Activated CD8-positive, alpha-beta memory T cell treated with anti-CD3 and anti-CD28 coated beads, Interleukin-2, amount 50 U/mL, for 48 hours (primary cell): ENCODE data around the gene ANXA8.

Source experiments
- DNase-seq: peaks from one replicate; pipeline ENCODE4 v3.0.0-alpha.2; 2020

ANXA8 gene

DNA sequence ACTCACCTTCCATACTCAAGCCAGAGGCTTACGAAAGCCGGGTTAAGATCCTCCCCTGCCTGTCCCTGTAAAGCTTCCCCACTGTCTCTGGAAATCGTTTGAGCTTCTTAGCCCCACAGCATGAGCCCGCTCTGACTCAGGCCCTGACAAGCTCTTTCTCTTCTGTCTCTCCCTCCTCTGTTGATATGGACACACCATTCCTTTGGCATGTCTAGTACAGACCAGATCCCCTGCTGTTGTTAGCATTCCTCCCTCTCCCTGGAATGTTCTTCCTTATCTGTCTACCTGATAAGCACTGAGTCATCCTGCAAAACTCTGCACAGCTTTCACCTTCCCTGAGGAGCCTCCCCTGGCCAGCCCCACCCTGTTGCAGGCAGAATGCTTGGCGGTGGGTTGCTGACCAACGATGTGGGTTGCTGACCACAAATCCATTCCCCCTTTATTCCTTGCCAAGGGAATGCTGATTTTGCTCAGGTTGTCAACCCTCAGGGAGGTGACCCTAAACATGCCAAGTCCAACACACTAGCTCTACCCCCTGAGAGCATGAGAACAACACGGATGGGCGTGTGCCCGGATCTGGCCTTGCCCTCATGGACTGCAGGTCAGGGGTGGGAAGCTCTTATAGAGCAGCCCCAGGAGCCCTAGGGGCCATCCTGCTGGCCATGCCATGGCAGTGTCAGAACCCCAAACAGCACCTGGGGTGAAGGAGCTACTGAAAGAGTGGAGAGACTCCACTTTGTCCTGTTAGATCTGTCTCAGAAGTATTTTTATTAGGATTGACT, 21.1 kb downstream of the ANXA8 start:
- DNase-seq = peak; percentile 17

GRCh38 chr10:47461261-47461687, 22.6 kb downstream of the ANXA8 start:
- peak; percentile 60 for DNase-seq

- DNase-seq = peak; percentile 17
Observed at GRCh38 chr10:47458466-47459154, 25.3 kb downstream of the ANXA8 start.

GRCh38 chr10:47457826-47458225, 26.1 kb downstream of the ANXA8 start:
- peak; percentile 30 for DNase-seq

DNA sequence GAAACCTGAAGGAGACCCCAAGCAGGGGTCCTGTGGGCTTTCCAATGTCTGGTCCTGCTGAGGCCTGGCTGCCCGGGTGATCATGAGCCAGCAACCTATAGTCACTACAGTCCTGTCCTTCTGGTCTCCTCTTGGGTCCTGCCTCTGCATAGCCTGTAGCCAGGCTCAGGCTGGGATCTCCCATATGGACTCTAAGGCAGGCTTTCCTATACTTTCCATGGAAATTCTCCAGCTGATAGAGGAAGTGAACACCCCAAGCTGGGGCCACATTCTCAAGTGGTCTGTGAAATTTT, 26.4 kb downstream of the ANXA8 start:
- DNase-seq = peak; percentile 44

- peak; percentile 44 for DNase-seq
Observed at GRCh38 chr10:47456794-47457527, 27.0 kb downstream of the ANXA8 start.

GRCh38 chr10:47456079-47456785, 27.7 kb downstream of the ANXA8 start:
- no peak for DNase-seq

DNA sequence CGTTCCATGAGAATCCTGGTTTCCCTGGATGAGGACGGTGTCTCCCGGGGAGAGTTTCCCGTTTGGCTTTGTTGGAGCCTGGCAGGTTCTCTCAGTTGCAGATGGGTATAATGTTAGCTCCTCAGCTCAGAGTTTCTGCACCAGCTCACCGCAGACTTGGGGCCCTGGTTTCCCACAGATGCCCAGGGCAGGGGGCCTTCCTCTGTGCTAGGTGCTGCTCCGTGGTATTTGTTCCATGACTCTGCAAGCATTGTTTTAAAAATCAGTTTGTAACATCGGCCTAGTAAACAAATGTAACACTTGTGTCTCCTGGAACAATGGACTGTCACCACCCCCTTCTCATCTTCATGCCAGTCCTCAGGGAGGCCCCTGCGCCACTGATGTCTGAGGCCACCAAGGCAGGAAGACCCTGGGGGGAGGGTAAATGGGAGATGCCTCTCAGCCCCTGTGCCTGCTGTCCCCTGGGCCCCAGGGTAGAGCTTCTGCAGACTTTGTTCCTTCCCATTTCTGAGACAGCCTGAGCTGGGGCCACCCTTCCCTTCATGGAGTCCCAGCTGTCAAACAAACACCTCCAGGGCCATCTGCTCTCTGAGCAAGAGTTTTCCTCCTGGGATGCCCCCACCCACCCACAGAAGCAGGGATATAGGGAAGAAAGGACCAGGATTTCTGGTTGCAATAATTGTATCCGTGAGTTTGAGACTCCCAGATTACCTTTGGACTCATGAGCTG, 28.4 kb downstream of the ANXA8 start:
- peak; percentile 29 for DNase-seq

- no peak for DNase-seq
Observed at GRCh38 chr10:47454780-47455058, 29.2 kb downstream of the ANXA8 start.

DNA sequence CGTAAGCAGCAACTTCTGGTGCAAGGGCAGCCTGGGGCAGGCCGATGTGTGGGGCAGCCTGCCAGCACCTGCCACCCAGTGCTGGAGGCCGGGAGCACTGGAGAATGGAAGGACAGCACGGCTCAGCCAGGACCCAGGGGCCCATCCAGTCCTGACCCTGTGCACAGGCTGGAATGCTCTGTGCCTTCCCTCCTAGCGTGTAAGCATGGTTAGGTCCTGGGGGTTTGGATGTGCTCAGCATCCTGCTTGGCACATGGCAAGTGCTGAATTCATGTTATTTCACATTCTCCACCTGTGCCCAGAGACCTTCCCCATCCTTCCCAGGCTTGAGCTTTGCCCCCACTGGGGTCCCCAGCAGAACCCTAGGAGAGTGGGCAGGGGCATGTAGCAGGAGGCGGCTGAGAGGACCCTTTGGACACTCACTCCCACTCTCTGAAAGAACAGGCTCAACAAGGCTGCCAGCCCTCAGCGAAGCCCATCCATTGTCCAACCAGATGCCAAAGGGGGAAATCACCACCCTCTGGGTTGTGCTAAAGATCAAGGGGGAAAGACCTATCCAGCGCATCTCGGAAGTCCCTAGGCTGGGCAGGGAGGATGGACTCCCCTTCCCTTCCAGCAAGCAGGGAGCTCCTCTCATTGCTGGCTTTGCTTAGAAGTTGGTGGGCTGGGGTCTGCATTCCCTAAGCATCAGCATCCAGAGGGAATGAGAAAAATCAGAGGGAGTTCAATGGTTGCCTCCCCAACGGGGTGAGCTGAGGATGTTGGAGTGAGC, 29.7 kb downstream of the ANXA8 start:
- no peak for DNase-seq

GRCh38 chr10:47453141-47454007, 30.5 kb downstream of the ANXA8 start:
- no peak for DNase-seq

- DNase-seq = no peak
Observed at GRCh38 chr10:47452495-47453140, 31.3 kb downstream of the ANXA8 start.

GRCh38 chr10:47451998-47452494, 31.9 kb downstream of the ANXA8 start:
- DNase-seq = no peak

DNA sequence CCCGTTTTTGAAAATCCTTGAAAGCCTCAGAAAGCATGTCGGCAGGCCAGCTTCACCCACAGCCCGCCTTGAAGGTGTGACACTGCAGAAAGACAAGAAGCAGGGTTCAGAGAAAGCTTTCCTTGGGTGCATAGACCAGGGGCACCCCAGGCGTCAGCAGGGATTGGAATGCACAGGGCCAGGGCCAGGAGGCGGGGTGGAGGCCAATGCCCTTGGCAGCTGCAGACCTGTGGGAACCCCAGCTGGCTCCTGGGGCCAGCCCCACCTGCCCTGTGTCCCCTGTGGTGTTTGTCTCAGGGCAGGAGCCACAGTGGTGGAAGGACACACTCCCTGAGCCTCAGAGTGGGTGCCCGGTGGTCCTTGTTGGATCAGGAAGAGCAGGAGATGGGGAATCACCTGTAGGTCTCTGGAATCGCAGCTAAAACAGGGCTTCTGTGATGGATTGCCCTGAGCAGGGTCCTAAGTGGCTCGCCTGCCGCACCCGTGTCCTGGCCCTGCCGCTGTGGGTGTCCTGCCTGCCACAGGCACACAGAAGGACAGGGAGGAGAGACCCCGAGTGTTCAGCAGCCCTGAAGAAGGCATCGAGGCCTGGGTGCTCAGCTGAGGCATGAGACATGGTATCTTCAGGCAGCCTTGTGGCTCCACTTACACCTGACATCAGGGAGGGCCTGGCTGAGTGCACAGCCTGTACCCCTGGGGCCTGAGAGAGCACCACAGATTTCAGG, 32.5 kb downstream of the ANXA8 start:
- no peak for DNase-seq

DNA sequence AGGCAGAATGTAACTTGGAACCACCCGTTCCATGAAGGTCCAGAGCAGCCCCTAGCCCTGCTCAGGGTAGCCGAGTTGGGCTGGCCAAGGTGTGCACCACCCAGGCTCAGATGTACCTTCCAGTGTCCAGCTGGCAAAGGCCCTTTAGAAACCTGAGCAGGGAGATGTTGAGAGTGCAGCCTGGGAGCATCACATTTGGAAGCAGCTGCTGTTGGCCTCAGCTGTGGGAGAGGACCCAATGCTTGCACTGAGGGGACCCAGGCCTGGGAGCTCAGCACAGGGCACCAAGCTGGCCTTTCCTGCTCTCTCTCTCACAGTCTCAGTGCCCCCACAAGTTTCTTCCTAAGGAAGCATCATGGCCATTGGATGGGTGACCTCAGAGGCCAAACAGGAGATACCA, 33.5 kb downstream of the ANXA8 start:
- no peak for DNase-seq

GRCh38 chr10:47449979-47450378, 33.9 kb downstream of the ANXA8 start:
- no peak for DNase-seq

GRCh38 chr10:47449102-47449978, 34.6 kb downstream of the ANXA8 start:
- DNase-seq = no peak

DNA sequence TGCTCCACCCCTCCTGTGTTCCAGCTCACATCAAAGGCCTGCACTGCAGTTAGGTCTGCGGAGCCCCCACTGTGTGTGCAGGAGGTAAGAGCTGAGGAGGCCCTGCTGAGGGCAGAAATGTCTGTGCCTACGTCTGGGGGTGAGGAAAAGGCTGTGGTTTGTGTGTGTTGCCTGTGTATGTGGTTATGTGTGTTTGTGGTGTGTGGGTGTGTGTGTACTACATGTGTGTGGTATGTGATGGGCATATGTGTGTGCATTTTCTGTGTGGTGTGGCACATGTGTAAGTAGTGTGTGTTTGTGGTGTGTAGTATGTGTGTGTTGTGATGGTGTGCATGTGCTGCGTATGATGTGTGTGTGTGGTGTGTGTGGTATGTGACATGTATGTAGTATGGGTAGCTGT, 36.2 kb downstream of the ANXA8 start:
- DNase-seq = no peak

- DNase-seq = no peak
Observed at GRCh38 chr10:47447209-47447608, 36.7 kb downstream of the ANXA8 start.
